HG03442 (cell line): Measurements from ENCODE around the gene SH3RF2.
"Not testable (repeated sequence)": the region's sequence is repeated elsewhere in the genome, so short reads cannot be mapped to it uniquely, and the experiment has no call there.

Source experiments
- ATAC-seq: cut with Tn5 transposase; IDR thresholded peaks from one replicate; pipeline ENCODE4 v1.9.1; 2021; ENCODE audit warnings: mild to moderate bottlenecking, moderate library complexity; ENCODE audit not compliant: unreplicated experiment

The SH3RF2 gene

DNA sequence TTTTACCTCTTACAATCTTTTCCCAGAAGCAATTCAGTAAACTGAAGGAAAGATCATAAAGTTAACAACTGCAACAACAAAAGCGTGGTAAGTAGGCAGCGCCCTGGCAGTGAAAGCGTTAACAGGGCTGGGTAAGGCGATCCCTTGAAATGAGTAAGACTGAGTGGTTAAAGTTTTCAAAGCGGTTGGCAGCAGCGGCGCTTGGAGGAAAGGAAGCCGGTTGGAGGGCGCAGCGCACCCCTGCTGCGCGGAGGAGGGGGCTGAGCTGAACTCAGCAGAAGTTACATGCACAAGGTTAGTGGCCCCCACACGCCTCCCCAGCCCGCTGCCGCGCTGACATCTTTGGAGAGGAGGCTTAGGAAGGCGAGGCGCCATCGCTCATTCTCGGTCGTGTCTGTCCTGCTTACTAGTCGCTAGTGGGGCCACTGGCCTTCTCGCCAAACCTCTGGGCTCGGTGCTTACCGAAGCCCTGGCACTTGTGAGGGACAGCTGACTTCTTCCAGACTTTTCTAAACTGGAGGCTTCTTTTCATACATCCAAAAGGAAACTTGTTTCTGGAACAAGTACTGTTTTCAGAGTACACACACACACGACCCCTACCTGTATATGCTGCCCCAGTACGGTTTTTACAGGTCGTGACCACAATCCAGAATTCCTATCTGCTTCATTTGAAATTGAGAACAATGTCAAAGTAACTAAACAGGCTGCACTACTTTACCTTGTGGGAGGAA lies at the start of gene SH3RF2:
Gene SH3RF2, plus strand, starts transcription at position 178 of the 731 bp plus-strand sequence. CDS start 1,351 bp downstream, outside the sequence.
- no peak for ATAC-seq

GRCh38 chr5:145887217-145887616 lies 49.2 kb upstream of the SH3RF2 start:
- no peak for ATAC-seq

- ATAC-seq: no peak
Measured at GRCh38 chr5:145887976-145888574, 48.3 kb upstream of the SH3RF2 start.

DNA sequence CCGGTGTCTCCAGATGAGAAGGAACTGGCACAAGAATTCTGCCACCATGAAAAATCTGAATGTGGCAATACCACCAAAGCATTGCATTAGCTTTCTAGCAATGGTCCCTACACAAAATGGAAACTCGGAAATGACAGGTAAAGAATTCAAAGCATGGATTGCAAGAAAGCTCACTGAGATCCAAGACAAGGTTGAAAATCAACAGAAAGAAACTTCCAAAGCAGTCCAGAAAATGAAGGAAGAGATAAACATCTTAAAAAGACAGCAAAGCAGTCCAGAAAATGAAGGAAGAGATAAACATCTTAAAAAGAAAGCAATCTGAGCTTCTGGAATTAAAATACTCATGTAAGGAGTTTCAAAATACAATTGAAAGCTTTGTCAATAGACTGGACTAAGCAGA lies 46.8 kb upstream of the SH3RF2 start:
- no peak for ATAC-seq

- ATAC-seq: not testable (repeated sequence)
Measured at GRCh38 chr5:145891378-145891777, 45.0 kb upstream of the SH3RF2 start.

GRCh38 chr5:145898171-145898570 lies 38.2 kb upstream of the SH3RF2 start:
- ATAC-seq: no peak

GRCh38 chr5:145902421-145902820 lies 34.0 kb upstream of the SH3RF2 start:
- no peak for ATAC-seq

GRCh38 chr5:145903113-145903512 lies 33.3 kb upstream of the SH3RF2 start:
- ATAC-seq: peak; percentile 66

DNA sequence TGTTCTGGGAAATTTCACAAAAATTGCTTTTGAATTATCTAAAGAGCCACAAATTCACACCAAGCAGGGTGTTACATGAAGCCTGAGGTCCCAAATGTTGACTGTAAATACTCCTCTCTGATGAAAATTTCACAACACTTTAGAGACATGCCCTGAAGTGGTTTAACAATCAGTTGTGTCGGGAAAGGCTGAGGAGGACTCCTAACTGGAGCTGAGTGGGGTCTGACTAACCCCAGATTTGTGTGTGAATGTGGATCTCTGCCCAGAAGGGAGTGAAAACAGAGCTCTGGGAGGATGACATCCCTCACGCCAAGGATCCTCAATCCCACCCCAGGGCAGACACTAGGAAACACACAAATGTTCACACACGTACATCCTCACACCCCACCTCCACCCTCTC lies 32.5 kb upstream of the SH3RF2 start:
- no peak for ATAC-seq

- no peak for ATAC-seq
Measured at GRCh38 chr5:145904743-145905142, 31.6 kb upstream of the SH3RF2 start.

DNA sequence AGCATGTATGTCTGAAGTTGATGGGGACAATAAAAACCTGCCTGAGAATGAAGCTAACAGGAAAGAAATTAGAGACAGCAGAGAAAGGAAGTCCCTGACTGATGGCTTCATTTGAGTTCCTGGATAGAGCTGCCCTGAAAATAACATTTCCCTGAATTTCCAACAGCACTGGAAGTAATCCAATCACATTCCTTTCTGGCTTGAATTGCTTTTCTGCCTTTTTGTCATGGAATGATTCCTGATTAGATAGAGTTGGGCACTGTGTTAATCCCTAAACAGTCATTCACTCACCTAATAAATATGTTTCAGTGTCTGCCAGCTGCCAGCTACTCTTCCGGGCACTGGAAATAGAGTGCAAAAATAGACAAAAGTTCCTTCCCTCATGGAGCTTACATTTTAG lies 30.0 kb upstream of the SH3RF2 start:
- no peak for ATAC-seq

GRCh38 chr5:145908206-145908960 lies 28.0 kb upstream of the SH3RF2 start:
- ATAC-seq: no peak

GRCh38 chr5:145911164-145911563 lies 25.2 kb upstream of the SH3RF2 start:
- ATAC-seq: no peak

- ATAC-seq: no peak
Measured at GRCh38 chr5:145912019-145912418, 24.4 kb upstream of the SH3RF2 start.

- no peak for ATAC-seq
Measured at GRCh38 chr5:145912594-145912993, 23.8 kb upstream of the SH3RF2 start.

DNA sequence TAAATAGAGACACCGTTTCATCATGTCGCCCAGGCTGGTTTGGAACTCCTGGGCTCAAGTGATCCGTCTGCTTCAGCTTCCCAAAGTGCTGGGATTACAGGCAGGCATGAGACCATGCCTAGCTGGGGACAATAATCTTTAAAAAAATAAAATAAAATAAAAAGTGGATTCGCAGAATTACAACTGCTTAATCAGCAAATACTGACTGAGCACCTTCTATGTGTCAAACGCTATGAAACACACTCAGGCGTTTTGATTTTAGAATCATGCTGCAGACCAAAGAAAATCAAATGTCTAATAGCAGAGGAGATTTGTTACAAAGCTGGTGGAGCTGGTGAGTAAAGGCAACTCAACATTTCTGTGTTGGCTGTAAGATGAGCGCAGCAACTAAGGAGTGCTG lies 22.7 kb upstream of the SH3RF2 start:
- no peak for ATAC-seq

- ATAC-seq: no peak
Measured at GRCh38 chr5:145915970-145916638, 20.3 kb upstream of the SH3RF2 start.

DNA sequence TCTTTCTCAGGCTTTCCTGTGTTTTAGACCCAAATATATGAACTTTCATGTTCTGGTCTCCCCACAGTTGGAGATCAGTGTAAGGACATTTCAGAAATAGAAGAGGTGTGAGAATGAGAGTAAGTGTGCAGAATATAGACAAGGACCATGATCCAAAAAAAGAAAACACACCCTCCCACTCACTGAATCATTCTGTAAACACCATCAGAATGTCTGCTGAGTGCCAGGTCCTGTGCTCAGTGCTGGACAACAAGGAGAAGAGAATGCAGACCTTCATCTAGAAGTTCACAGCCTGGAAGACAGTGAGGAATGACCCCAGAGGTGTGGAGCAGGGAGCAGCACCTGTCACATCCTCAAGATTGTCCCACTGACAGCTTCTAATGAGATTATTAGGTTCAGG lies 19.1 kb upstream of the SH3RF2 start:
- no peak for ATAC-seq

- ATAC-seq: no peak
Measured at GRCh38 chr5:145918397-145918796, 18.0 kb upstream of the SH3RF2 start.

- no peak for ATAC-seq
Measured at GRCh38 chr5:145919413-145919812, 17.0 kb upstream of the SH3RF2 start.

GRCh38 chr5:145920542-145921210 lies 15.7 kb upstream of the SH3RF2 start:
- no peak for ATAC-seq
